HepG2 (cell line): ENCODE measurements around the gene APOC1. TPM values are rescaled to one million over a fixed set of nuclear protein-coding genes. Genes with fewer than 3 reads are reported as not detected.

ENCODE experiments used
- NCOA2 ChIP-seq: sonication (generic); formaldehyde crosslinking; IDR thresholded peaks from 2 replicates; pipeline ENCODE4 v1.8.0; 2022; ENCODE audit warnings: inconsistent platforms
- RAD21 ChIP-seq: fragments of 450-650 bp; formaldehyde crosslinking; IDR thresholded peaks from 2 replicates; pipeline ENCODE4 v1.5.0; 2020; ENCODE audit warnings: mild to moderate bottlenecking
- RERE ChIP-seq: IDR thresholded peaks from 2 replicates; pipeline ENCODE4 v1.6.1; 2016; ENCODE audit warnings: low read depth, missing genetic modification reagents, missing compliant biosample characterization
- RORA ChIP-seq: sonication (generic); formaldehyde crosslinking; IDR thresholded peaks from 2 replicates; pipeline ENCODE4 v1.5.0; 2020; ENCODE audit warnings: mild to moderate bottlenecking, missing genetic modification reagents, moderate library complexity
- TCF12 ChIP-seq, 2 experiments: fragments of 450-650 bp in 1 of 2; sonication (generic) in 1 of 2; formaldehyde crosslinking in 1 of 2; IDR thresholded peaks; 2 replicates each; pipeline versions ENCODE4 v1.6.1 to v1.8.0; 2017 to 2022; ENCODE audit warnings: antibody characterized with exemption in 1 of 2, mild to moderate bottlenecking in 1 of 2, missing genetic modification reagents in 1 of 2, moderate library complexity in 1 of 2
- ZNF232 ChIP-seq: sonication (generic); formaldehyde crosslinking; IDR thresholded peaks from 2 replicates; pipeline ENCODE4 v1.4.0; 2020; ENCODE audit warnings: missing genetic modification reagents, borderline replicate concordance
- ZNF550 ChIP-seq: sonication (generic); formaldehyde crosslinking; IDR thresholded peaks from 2 replicates; pipeline ENCODE4 v1.4.0; 2020; ENCODE audit warnings: mild to moderate bottlenecking, missing genetic modification reagents, borderline replicate concordance
- ZNF841 ChIP-seq: sonication (generic); formaldehyde crosslinking; IDR thresholded peaks from 2 replicates; pipeline ENCODE4 v1.8.1; 2023; ENCODE audit warnings: missing genetic modification reagents, borderline replicate concordance
- polyA plus RNA-seq, 8 experiments: library from polyadenylated mRNA; depleted of rRNA in 3 of 8; stranded (reverse) in 7 of 8; unstranded in 1 of 8; fragments of >200 nt; fragmentation: Illumina TruSeq in 4 of 8; extraction: Trizol in 4 of 8; gene quantifications; 2 replicates each; pipeline versions ENCODE4 v1.2.1 to v1.2.3, GENCODE V29; 2011 to 2016; ENCODE audit warnings: low read depth in 4 of 8, missing spikeins in 1 of 8, mixed read lengths in 1 of 8; ENCODE audit not compliant: insufficient read depth in 1 of 8
- total RNA-seq, 5 experiments: library from RNA; depleted of rRNA; stranded (reverse); fragments of >200 nt; fragmentation: Illumina TruSeq; extraction: Trizol; gene quantifications; 2 replicates each; pipeline ENCODE4 v1.2.3, GENCODE V29; 2016; ENCODE audit warnings: low read depth in 1 of 5
- TF ChIP-seq, protein P1 (sequence below): sonication (generic); formaldehyde crosslinking; conservative IDR thresholded peaks from 2 replicates; pipeline ENCODE4 v1.8.0; 2022; ENCODE audit warnings: low read depth, missing genetic modification reagents
- TF ChIP-seq, protein P2 (sequence below): sonication (generic); formaldehyde crosslinking; IDR thresholded peaks from 2 replicates; pipeline ENCODE4 v1.9.0; 2021; ENCODE audit warnings: missing genetic modification reagents, borderline replicate concordance
- TF ChIP-seq, protein P3 (sequence below): IDR thresholded peaks from 2 replicates; pipeline ENCODE4 v1.6.1; 2016; ENCODE audit warnings: low read depth, control low read depth
- TF ChIP-seq, protein P4 (sequence below): sonication (generic); formaldehyde crosslinking; IDR thresholded peaks from 2 replicates; pipeline ENCODE4; 2020; ENCODE audit warnings: missing genetic modification reagents, mild to moderate bottlenecking, borderline replicate concordance

Gene APOC1
- total and polyA plus RNA-seq, 2 of the 13 experiments (the other 11 are each of a cell fraction or from before 2014, with no cell fraction given): 600 to 1,235 TPM

DNA sequence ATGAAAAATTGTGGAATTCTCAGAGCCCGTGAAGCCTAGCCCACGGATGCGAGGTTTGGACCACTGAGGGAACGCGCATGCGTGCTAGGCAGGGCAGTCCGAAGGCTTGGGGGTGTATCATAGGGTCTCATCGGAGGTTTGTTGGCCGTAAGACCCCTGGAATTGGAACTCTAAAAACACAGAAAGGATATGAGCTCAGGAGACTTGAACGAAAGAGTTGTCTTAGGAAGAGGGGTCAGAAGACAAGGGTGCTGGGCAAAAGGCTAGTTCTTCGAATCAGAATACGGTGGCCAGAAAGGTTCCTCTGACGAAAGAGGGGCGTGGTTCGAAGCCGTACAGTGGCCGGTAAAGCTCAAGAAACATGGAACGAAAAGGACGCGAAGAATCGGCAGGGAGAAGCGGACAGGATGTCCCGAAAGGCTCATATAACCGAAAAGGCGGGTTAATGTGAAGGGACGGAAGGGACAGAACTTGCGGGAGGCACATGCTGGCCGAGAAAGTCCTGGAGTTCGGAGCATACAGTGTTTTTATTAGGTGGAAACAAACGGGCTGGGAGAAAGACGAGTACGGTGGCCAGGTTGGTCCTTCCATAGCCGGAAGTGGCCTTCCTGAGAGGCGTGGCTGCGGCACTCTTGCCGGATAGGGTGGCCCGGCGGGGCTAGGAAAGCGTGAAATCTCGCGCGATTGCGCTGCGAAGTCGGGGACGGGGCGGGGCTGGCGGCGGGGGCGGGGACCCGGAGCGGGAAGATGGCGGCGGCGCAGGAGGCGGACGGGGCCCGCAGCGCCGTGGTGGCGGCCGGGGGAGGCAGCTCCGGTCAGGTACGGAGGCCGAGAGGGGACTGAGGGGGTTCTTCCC, 40.5 kb downstream of the APOC1 start, which contains the start of gene CLPTM1 (continued):
- TF ChIP-seq, protein P1, sequence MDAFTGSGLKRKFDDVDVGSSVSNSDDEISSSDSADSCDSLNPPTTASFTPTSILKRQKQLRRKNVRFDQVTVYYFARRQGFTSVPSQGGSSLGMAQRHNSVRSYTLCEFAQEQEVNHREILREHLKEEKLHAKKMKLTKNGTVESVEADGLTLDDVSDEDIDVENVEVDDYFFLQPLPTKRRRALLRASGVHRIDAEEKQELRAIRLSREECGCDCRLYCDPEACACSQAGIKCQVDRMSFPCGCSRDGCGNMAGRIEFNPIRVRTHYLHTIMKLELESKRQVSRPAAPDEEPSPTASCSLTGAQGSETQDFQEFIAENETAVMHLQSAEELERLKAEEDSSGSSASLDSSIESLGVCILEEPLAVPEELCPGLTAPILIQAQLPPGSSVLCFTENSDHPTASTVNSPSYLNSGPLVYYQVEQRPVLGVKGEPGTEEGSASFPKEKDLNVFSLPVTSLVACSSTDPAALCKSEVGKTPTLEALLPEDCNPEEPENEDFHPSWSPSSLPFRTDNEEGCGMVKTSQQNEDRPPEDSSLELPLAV (CRISPR knock-in tag): no peak
- TF ChIP-seq, protein P2, sequence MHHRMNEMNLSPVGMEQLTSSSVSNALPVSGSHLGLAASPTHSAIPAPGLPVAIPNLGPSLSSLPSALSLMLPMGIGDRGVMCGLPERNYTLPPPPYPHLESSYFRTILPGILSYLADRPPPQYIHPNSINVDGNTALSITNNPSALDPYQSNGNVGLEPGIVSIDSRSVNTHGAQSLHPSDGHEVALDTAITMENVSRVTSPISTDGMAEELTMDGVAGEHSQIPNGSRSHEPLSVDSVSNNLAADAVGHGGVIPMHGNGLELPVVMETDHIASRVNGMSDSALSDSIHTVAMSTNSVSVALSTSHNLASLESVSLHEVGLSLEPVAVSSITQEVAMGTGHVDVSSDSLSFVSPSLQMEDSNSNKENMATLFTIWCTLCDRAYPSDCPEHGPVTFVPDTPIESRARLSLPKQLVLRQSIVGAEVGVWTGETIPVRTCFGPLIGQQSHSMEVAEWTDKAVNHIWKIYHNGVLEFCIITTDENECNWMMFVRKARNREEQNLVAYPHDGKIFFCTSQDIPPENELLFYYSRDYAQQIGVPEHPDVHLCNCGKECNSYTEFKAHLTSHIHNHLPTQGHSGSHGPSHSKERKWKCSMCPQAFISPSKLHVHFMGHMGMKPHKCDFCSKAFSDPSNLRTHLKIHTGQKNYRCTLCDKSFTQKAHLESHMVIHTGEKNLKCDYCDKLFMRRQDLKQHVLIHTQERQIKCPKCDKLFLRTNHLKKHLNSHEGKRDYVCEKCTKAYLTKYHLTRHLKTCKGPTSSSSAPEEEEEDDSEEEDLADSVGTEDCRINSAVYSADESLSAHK (CRISPR knock-in tag): no peak
- no peak for TF ChIP-seq ZNF841
- no peak for TF ChIP-seq TCF12 (IDR thresholded peaks at IDR 0.05)
- peak; percentile 74; the same call in 1 of the 2 replicates for TF ChIP-seq TCF12 (CRISPR knock-in tag; IDR thresholded peaks at IDR 0.05)
- no peak for TF ChIP-seq ZNF232 (CRISPR knock-in tag)
- TF ChIP-seq RERE (CRISPR knock-in tag): no peak
- TF ChIP-seq NCOA2 (CRISPR knock-in tag): no peak
- TF ChIP-seq, protein P3, sequence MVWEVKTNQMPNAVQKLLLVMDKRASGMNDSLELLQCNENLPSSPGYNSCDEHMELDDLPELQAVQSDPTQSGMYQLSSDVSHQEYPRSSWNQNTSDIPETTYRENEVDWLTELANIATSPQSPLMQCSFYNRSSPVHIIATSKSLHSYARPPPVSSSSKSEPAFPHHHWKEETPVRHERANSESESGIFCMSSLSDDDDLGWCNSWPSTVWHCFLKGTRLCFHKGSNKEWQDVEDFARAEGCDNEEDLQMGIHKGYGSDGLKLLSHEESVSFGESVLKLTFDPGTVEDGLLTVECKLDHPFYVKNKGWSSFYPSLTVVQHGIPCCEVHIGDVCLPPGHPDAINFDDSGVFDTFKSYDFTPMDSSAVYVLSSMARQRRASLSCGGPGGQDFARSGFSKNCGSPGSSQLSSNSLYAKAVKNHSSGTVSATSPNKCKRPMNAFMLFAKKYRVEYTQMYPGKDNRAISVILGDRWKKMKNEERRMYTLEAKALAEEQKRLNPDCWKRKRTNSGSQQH (CRISPR knock-in tag): no peak
- TF ChIP-seq, protein P4, sequence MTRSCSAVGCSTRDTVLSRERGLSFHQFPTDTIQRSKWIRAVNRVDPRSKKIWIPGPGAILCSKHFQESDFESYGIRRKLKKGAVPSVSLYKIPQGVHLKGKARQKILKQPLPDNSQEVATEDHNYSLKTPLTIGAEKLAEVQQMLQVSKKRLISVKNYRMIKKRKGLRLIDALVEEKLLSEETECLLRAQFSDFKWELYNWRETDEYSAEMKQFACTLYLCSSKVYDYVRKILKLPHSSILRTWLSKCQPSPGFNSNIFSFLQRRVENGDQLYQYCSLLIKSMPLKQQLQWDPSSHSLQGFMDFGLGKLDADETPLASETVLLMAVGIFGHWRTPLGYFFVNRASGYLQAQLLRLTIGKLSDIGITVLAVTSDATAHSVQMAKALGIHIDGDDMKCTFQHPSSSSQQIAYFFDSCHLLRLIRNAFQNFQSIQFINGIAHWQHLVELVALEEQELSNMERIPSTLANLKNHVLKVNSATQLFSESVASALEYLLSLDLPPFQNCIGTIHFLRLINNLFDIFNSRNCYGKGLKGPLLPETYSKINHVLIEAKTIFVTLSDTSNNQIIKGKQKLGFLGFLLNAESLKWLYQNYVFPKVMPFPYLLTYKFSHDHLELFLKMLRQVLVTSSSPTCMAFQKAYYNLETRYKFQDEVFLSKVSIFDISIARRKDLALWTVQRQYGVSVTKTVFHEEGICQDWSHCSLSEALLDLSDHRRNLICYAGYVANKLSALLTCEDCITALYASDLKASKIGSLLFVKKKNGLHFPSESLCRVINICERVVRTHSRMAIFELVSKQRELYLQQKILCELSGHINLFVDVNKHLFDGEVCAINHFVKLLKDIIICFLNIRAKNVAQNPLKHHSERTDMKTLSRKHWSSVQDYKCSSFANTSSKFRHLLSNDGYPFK (CRISPR knock-in tag): peak; percentile 77; the same call in 1 of the 2 replicates
- TF ChIP-seq ZNF550 (CRISPR knock-in tag): no peak
- TF ChIP-seq RAD21 (CRISPR knock-in tag): no peak
- TF ChIP-seq RORA (CRISPR knock-in tag): 0 out of 2 replicates have a peak, but pooled peaks have one; percentile 38
